Fibroblast of skin of right quadriceps (primary cell): Measurements from ENCODE around the gene LHX4.
"Not testable (repeated sequence)": the region's sequence is repeated elsewhere in the genome, so short reads cannot be mapped to it uniquely, and the experiment has no call there.

Experiments used
- DNase-seq: peaks from one replicate; pipeline ENCODE4 v3.0.0-alpha.2; 2013

Gene LHX4

DNA sequence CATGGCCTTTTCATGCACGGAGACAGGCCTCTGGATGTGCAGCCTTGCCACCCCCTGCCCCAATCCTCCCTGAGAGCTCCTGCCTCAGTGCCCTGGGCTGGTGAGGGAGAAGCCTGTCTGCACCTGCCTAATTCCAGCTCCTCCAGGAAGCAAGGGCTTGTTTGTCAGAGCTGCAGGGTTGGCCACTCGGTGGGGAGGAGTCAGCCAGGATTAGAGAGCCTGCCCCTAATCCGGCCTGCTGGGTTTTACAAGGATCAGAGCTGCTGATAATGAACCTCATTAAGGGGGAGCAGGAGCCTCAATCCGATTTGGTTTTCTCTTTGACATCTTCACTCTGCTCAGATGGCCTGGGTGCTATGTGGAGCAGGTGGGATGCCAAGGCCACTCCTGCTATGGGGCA lies 31.9 kb upstream of the LHX4 start:
- no peak for DNase-seq

DNA sequence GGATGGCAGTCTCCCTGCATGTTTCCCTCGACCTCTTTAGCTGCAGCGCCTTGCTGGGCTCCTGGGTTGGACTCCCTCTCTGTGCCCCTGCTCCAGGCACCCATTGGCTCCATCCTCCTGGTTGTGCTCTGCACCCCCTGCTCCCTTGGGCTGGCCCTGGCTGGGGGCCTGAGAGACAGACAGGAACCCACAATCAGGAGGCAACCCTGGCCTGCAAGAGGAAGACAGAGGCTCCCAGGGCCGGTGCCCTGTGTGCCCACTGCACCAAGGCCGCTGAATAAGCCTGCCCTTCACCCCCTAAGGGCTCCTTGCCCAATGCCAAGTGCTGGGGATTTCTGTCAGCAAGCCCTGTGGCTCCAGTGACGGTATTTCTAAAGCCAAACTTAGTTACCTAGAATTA lies 31.5 kb upstream of the LHX4 start:
- DNase-seq = no peak

DNA sequence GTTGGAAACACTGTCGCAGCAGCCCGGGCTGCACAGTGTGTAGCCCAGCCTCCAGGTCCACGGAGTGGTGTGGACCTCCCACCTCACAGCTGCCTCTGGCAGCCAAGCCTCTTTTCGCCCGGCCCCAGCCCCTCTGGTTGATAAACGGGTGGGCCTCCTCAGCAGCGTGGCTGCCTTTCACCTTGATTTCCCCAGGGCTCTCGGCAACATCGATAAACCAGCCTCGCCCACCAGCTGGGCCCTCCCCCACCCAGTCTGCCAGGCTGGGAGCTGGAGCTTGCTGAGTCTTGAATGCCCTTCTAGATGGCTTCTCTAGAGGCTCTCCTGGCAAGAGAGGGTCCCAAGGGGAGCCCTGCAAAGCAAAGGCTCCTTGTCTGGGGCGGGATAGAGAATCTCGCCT lies 31.0 kb upstream of the LHX4 start:
- DNase-seq = no peak

- DNase-seq = no peak
These were observed 28.4 kb upstream of the LHX4 start for GRCh38 chr1:180201451-180202200.

- not testable (repeated sequence) for DNase-seq
These were observed 27.5 kb upstream of the LHX4 start for GRCh38 chr1:180202588-180202987.

- no peak for DNase-seq
These were observed 25.8 kb upstream of the LHX4 start for GRCh38 chr1:180204231-180204630.

DNA sequence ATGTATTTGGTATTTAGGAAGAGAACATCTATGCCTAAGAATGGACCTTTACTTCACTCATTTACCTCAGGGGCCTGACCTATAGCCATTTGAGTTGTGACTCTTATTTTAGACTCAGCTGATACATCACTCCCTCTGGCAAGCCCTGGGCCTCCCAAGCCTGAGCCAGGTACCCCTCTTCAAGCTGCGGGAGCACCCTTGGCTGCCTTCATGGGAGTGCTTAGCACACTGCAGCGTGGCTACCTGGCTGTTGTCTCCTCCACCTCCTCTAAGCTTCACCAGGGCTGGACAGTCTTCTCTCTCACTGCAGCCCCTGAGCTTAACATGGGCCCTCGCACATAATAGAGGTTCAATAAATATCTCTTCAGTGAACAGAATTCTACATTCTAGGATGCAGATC lies 23.5 kb upstream of the LHX4 start:
- DNase-seq = no peak

DNA sequence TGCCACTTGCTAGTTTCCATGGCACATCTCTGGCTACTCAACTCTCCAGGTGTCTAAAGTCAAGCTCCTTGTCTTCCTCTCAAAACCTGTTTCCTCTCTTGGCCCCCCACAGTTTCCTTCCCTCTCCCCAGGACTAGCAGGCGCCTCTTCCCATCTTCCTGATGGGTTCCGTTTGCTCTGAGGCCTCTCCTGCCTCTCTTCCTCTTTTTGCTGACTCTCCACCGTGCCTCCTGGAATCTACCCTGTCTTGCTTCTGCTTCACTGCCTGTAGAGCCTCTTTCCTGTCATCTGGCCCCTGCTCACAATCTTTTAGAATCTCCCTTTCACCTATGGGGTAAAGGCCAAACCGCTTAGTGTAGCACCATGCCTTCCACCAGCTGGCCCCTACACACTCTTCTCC lies 21.8 kb upstream of the LHX4 start:
- DNase-seq = no peak

DNA sequence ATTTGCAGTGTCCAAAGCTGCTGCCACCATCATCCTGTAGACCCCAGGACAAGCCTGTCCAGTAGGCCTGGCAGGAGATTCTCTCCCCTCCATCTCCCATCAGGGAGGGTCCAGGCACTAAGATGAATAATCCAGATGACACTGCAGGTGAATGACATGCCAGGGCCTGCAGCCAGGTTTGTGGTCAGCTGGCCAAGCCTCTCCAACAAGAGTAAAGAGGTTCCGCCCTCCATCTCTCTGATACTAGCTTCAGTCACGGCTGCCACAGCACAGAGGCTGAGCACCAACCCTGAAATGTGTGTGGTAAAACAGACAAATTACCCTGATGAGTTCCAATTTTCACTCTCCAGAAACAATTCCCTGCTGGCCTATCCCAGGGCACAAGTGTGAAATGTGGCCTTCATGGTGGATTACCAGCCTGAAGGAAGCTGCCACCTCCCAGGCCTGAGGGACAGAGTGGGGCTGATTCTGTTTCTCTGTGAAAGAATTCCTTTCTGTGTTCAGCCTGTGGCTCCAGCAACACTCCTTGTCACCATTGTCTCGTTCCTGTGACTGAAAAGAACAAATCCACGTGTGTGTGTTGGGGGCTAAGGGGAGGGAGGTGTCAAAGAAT lies 19.9 kb upstream of the LHX4 start:
- no peak for DNase-seq

GRCh38 chr1:180211156-180211859 lies 18.8 kb upstream of the LHX4 start:
- DNase-seq = no peak

DNA sequence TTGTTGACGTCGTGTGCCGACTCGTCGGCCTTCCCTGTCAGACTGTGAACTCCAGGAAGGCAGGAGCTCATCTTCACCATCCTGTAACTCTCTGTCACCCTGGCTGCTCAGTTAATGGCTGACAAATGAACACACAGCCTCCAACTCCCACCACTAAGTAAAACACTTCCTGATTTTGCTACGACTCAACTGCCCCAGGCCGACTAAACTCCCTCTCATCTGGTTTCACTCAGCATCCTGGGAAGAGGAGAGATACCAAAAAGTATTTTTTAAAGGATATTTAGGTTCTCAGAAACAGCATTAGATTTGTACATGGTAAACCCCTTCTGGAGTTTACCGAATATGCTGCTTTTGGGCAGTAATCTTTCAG lies 18.2 kb upstream of the LHX4 start:
- no peak for DNase-seq

DNA sequence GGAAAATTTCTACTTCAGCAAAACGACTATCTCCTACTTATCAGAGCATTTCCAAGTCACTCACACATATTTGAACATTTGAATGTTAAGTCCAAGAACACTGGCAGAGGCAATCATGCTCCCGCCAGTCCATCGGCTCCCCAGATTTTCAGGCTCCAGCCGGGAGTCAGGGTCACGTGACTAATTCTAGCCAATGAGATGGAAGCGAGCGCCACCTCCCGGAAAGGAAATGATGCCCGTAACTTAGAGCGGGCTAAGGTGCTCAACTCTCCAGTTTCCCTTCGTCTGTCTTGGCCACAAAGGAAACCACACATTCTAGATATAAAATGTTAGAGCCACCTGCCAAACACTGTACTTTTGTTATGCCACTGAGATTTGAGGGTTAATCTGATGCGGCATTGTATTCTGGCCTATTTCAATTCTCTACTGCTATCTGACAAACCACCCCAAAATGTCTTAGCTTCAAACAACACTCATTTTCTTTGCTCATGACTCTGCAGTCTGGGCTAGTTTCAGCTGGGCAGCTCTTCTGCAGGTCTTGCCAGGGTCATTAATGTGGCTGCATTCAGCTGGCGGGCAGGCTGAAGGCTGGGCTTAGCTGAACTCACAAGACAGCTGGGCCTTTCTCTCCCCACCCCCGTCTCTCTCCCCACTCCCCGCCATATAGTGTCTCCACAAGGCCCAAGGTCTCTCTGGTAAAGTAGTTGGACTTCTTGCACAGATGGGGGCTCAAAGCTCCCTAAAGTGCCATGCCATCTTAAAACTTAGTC lies 16.5 kb upstream of the LHX4 start:
- DNase-seq = no peak

DNA sequence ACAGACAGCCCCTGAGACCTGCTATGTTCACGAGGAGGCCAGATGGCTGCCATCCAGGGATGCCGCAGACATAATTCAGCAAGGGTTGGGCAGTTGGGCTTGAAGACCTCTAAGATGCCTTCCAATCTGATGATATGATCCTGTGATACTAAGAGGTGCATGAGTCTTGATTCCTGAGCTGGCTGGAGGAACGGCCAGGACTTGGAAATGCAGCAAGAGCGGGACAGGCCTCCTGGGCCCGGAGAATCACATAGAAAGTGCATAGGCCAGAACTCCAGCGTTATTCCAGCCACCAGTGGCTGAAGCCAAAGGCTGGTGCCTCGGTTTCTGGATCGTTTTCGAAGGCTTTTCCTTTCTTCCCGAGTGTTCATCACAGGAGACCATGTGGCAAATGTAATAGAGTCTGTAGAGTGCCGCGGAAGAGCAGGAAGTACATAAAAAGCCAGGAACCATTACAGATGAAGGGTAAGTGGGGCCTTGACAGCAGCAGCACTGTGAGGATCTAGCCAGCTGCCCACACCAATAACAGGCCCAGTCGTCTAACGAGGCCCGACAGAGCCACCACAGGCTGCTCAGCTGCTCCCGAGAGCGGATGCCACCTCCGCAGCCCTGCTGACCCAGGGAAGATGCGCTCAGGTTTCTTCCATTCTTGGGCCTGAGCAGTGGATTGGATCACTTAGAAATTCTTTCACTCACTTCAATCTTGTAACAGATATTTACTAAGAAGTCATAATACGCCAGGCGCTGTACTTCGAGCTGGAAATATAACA lies 14.0 kb upstream of the LHX4 start:
- DNase-seq = no peak

GRCh38 chr1:180217006-180217405 lies 13.1 kb upstream of the LHX4 start:
- DNase-seq = no peak

GRCh38 chr1:180218806-180219765 lies 11.0 kb upstream of the LHX4 start:
- no peak for DNase-seq

DNA sequence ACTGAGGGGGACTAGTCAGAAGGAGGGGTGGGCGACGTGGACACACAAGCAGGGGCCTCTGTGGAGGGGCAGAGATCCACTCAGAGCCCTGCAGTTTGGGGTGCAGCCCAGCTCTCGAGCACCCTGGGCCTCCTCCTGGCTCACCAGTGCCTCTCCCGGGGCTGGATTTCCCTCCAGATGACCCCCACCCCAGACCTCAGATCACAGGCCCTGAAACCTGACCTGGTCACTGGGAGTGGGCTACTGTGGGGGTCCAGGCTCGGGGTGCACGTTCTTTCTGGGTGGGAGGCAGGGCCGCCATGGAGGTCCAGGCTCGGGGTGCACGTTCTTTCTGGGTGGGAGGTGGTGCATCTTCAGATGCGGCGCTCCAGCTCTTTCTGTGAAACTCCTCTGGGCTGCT lies 10.3 kb upstream of the LHX4 start:
- DNase-seq = no peak

DNA sequence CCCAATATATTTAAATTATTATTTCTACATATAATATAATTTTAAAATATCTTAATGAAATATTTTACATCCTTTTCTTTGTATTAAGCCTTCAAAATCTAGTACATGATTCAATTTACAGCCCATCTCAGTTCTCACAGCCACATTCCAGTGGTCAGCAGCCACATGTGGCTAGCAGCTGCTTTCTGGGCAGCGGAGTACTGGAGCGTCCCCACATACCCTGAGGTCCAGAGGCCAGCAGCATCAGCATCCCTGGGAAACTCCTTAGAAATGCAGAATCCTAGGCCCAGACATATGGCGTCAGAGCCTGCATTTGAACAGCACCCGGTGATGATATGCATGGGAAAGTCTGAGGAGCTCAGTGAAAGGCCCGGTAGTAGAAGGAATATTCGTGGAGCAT lies 8.6 kb upstream of the LHX4 start:
- no peak for DNase-seq

- DNase-seq = no peak
These were observed 5.2 kb upstream of the LHX4 start for GRCh38 chr1:180224902-180225301.

GRCh38 chr1:180225403-180225802 lies 4.7 kb upstream of the LHX4 start:
- no peak for DNase-seq

DNA sequence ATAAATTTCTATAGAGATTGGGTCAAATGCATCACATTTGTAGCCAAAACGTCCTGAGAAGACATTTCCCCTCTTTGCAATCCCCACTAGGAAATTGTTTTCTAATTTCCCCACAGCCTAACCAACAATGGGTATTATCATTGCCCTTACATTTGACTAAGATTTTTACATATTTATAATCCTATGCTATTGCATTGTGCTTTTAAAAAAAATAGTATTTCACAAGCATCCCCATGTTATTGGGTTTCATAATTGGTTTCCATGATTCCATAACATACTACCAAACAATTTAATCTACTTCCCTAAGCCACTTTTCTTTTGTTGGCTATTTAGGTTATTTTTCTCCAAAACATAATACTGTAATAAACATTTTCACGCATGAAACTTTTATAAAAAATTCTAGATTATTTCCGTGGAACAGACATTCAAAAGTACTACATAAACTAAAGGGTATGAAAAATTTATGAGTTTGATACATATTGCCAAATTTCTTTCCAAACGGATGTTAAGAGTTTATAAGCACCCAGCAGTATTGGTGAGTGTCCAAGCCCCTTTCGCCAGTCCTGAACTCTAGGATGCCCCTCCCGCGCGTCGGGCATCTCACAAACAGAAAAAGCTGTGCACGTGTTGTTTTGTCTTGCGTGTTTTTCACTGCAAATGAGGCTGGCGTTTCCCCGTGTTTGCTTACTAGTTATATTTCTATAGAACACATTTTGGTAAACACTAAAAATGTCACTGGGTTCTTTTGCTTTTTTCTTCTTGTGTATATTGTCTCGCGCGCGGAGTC lies 2.0 kb upstream of the LHX4 start:
- no peak for DNase-seq
